Activated naive CD4-positive, alpha-beta T cell treated with anti-CD3 and anti-CD28 coated beads, Interleukin-2, amount 50 U/mL, for 16 hours (primary cell): ENCODE measurements around the gene MLLT3.
A peak's percentile ranks its signal among the peaks of the same experiment; 100 is the strongest.

Source experiments
- DNase-seq: peaks from one replicate; pipeline ENCODE4 v3.0.0-alpha.2; 2020

The MLLT3 gene

GRCh38 chr9:20322212-20322611 is 300.1 kb downstream of the MLLT3 start:
- DNase-seq: no peak

- DNase-seq: peak; percentile 37
These were observed 300.7 kb downstream of the MLLT3 start for GRCh38 chr9:20321423-20322082.

GRCh38 chr9:20320921-20321320 is 301.4 kb downstream of the MLLT3 start:
- DNase-seq: no peak

GRCh38 chr9:20319641-20320337 is 302.5 kb downstream of the MLLT3 start:
- peak; percentile 34 for DNase-seq

- no peak for DNase-seq
These were observed 303.1 kb downstream of the MLLT3 start for GRCh38 chr9:20319241-20319640.

- DNase-seq: no peak
These were observed 304.6 kb downstream of the MLLT3 start for GRCh38 chr9:20317701-20318100.

GRCh38 chr9:20316372-20316771 is 305.9 kb downstream of the MLLT3 start:
- DNase-seq: no peak

GRCh38 chr9:20315677-20316076 is 306.6 kb downstream of the MLLT3 start:
- DNase-seq: no peak

GRCh38 chr9:20314981-20315380 is 307.3 kb downstream of the MLLT3 start:
- DNase-seq: peak; percentile 21

- DNase-seq: no peak
These were observed 308.9 kb downstream of the MLLT3 start for GRCh38 chr9:20313415-20313814.

- no peak for DNase-seq
These were observed 309.6 kb downstream of the MLLT3 start for GRCh38 chr9:20312732-20313131.

- DNase-seq: no peak
These were observed 312.3 kb downstream of the MLLT3 start for GRCh38 chr9:20310024-20310423.

GRCh38 chr9:20309124-20309523 is 313.2 kb downstream of the MLLT3 start:
- DNase-seq: no peak

- DNase-seq: no peak
These were observed 314.7 kb downstream of the MLLT3 start for GRCh38 chr9:20307621-20308020.

GRCh38 chr9:20305452-20305851 is 316.8 kb downstream of the MLLT3 start:
- DNase-seq: no peak

- DNase-seq: no peak
These were observed 318.3 kb downstream of the MLLT3 start for GRCh38 chr9:20303996-20304395.

GRCh38 chr9:20303066-20303465 is 319.2 kb downstream of the MLLT3 start:
- DNase-seq: no peak

GRCh38 chr9:20302197-20302596 is 320.1 kb downstream of the MLLT3 start:
- no peak for DNase-seq

GRCh38 chr9:20300430-20301115 is 321.7 kb downstream of the MLLT3 start:
- no peak for DNase-seq

GRCh38 chr9:20297646-20298084 is 324.6 kb downstream of the MLLT3 start:
- DNase-seq: no peak

GRCh38 chr9:20295555-20295954 is 326.7 kb downstream of the MLLT3 start:
- no peak for DNase-seq

GRCh38 chr9:20294046-20294750 is 328.1 kb downstream of the MLLT3 start:
- DNase-seq: no peak

- no peak for DNase-seq
These were observed 330.3 kb downstream of the MLLT3 start for GRCh38 chr9:20292002-20292401.
